ENCODE data around the gene GINS2. TPM values are rescaled to one million over a fixed set of nuclear protein-coding genes. Genes with fewer than 3 reads are reported as not detected.

The GINS2 gene
- total RNA-seq, 1 experiment from 2014 or later, result 11.3 TPM

GRCh38 chr16:85734311-85735017 is 45.7 kb upstream of the GINS2 start:
- peaks cover 6% of the 10 kb centered on the region for H3K4me1 Mint-ChIP-seq (ENCODE audit: insufficient read depth, unreplicated experiment)
- H3K36me3 Mint-ChIP-seq (ENCODE audit: insufficient read depth, unreplicated experiment), result peaks cover 17% of the 10 kb centered on the region
- no peak for DNase-seq (ENCODE audit: unreplicated experiment)
- ChIA-PET CTCF (no interaction called here), POLR2A (interaction anchor here (0.6 to 0.7 kb wide), 2 partner anchors 44 to 182 kb away, joined by 3 read pairs; no protein-coding TSS in a partner anchor)
- intact Hi-C loops (cut with micrococcal nuclease), result no loop called here
- no peaks in the 10 kb centered on the region for H3K27me3 Mint-ChIP-seq (ENCODE audit: insufficient read depth, unreplicated experiment)
- no peaks in the 10 kb centered on the region for H3K9me3 Mint-ChIP-seq (ENCODE audit: unreplicated experiment)
- H3K27ac Mint-ChIP-seq (ENCODE audit: low read depth, unreplicated experiment), result no peak overlapping the region
- no TSS peak for BruUV-seq (replicated peaks)
- TF ChIP-seq CTCF (IDR thresholded peaks at IDR 0.05; ENCODE audit: unreplicated experiment), result no peak
- H3K4me3 Mint-ChIP-seq (ENCODE audit: unreplicated experiment), result no peak overlapping the region

GRCh38 chr16:85733839-85734170 is 45.1 kb upstream of the GINS2 start:
- H3K27ac Mint-ChIP-seq (ENCODE audit: low read depth, unreplicated experiment), result peak overlapping the region; percentile 28
- H3K9me3 Mint-ChIP-seq (ENCODE audit: unreplicated experiment), result no peaks in the 10 kb centered on the region
- H3K4me3 Mint-ChIP-seq (ENCODE audit: unreplicated experiment), result no peak overlapping the region
- TF ChIP-seq CTCF (IDR thresholded peaks at IDR 0.05; ENCODE audit: unreplicated experiment), result no peak
- H3K36me3 Mint-ChIP-seq (ENCODE audit: insufficient read depth, unreplicated experiment), result peaks cover 10% of the 10 kb centered on the region
- intact Hi-C loops (cut with micrococcal nuclease), result no loop called here
- no peak for DNase-seq (ENCODE audit: unreplicated experiment)
- H3K4me1 Mint-ChIP-seq (ENCODE audit: insufficient read depth, unreplicated experiment), result peaks cover 6% of the 10 kb centered on the region
- CTCF ChIA-PET, result no interaction called here
- no peaks in the 10 kb centered on the region for H3K27me3 Mint-ChIP-seq (ENCODE audit: insufficient read depth, unreplicated experiment)
- POLR2A ChIA-PET, result interaction anchor here (0.6 to 0.7 kb wide), 2 partner anchors 43 to 182 kb away, joined by 3 read pairs; no protein-coding TSS in a partner anchor
- no TSS peak for BruUV-seq (replicated peaks)

- no peaks in the 10 kb centered on the region for H3K9me3 Mint-ChIP-seq (ENCODE audit: unreplicated experiment)
- CTCF ChIA-PET, result no interaction called here
- H3K27ac Mint-ChIP-seq (ENCODE audit: low read depth, unreplicated experiment), result peak overlapping the region; percentile 28
- H3K4me1 Mint-ChIP-seq (ENCODE audit: insufficient read depth, unreplicated experiment), result peaks cover 6% of the 10 kb centered on the region
- H3K27me3 Mint-ChIP-seq (ENCODE audit: insufficient read depth, unreplicated experiment), result no peaks in the 10 kb centered on the region
- intact Hi-C loops (cut with micrococcal nuclease), result no loop called here
- no TSS peak for BruUV-seq (replicated peaks)
- no peak overlapping the region for H3K4me3 Mint-ChIP-seq (ENCODE audit: unreplicated experiment)
- TF ChIP-seq CTCF (IDR thresholded peaks at IDR 0.05; ENCODE audit: unreplicated experiment), result no peak
- H3K36me3 Mint-ChIP-seq (ENCODE audit: insufficient read depth, unreplicated experiment), result peaks cover 6% of the 10 kb centered on the region
- POLR2A ChIA-PET, result interaction anchor here (0.6 to 0.7 kb wide), 2 partner anchors 43 to 183 kb away, joined by 3 read pairs; no protein-coding TSS in a partner anchor
- peak; percentile 56 for DNase-seq (ENCODE audit: unreplicated experiment)
Measured at GRCh38 chr16:85733155-85733838, 44.5 kb upstream of the GINS2 start.

- TF ChIP-seq CTCF (IDR thresholded peaks at IDR 0.05; ENCODE audit: unreplicated experiment), result no peak
- Mint-ChIP-seq H3K27me3 (ENCODE audit: insufficient read depth, unreplicated experiment) (no peaks in the 10 kb centered on the region), H3K27ac (ENCODE audit: low read depth, unreplicated experiment) (no peak overlapping the region), H3K4me1 (ENCODE audit: insufficient read depth, unreplicated experiment) (peaks cover 6% of the 10 kb centered on the region), H3K9me3 (ENCODE audit: unreplicated experiment) (no peaks in the 10 kb centered on the region), H3K36me3 (ENCODE audit: insufficient read depth, unreplicated experiment) (peaks cover 5% of the 10 kb centered on the region), H3K4me3 (ENCODE audit: unreplicated experiment) (no peak overlapping the region)
- DNase-seq (ENCODE audit: unreplicated experiment), result no peak
- POLR2A ChIA-PET, result interaction anchor here (0.6 kb wide), 1 partner anchor 29 kb away, joined by 3 read pairs; no protein-coding TSS in a partner anchor
- BruUV-seq (replicated peaks), result no TSS peak
- intact Hi-C loops (cut with micrococcal nuclease), result no loop called here
- CTCF ChIA-PET, result interaction anchor here (0.6 kb wide), 2 partner anchors 14 to 300 kb away, joined by 4 read pairs; no protein-coding TSS in a partner anchor
Measured at GRCh38 chr16:85731179-85731578, 42.4 kb upstream of the GINS2 start.
